ENCODE results near the gene ZNF501. TPM values are rescaled to one million over a fixed set of nuclear protein-coding genes. Genes with fewer than 3 reads are reported as not detected.

The ZNF501 gene
- 1.4 and 1.5 TPM in 2 replicates for total RNA-seq (2014; rRNA removed; shearing (Covaris generic))

DNA sequence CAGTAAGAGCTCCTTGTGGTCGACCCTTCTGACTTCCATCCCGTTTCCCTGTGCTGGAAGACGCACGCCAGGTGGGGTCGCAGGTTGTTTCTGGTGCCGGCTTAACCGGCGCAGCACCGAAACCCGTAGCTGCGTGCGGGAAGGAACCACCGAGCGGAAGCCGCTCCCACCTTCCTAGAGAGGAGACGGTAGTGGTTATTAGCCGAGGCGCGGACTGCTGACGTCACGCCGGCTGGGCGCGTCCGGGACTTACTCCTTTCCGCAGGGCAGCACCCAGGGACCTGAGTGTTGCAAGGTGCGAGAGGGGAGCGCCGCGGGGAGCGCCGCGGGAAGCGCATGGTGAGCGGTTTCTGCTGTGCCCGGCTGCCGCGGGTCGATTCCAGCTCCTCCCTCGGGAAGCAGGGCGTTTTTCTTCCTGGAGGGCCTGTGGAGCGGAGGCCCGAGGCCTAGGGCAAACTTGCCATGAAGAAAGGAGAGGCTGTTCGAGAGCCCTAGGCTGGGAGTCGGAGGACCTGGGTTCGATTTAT, at the start of gene ZNF501:
Gene ZNF501, plus strand, starts transcription at position 252 of the 527 bp plus-strand sequence. CDS start 4,787 bp downstream, outside the sequence.

DNA sequence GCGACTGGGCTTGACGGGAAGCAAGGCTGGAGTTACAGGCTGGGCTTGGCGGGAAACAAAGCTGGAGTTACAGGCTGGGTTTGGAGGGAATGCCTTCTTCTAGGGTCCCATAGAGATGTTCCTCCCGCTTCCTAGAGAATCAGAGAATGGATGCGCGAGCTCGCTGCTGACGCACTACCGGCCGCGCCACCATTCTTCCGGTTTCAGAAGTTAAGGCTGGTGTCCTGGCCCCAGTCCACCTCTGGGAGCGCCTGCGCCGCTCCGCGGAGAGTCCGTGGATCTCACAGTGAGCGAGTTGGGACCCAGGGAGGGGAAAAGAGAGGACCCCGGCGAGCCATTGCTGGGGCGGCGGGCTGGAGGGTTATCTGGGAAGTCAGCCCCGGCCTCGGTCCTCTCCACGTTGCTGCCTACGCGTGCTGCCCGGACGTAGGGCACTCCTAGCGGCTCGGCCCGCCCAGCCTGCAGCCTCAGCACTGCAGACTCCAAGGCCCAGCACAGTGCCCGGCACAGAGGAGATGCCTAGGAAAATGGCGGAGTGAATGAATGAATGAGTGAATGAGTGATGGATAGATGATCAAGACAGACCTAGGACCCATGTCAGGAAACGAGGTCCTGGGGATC, 16.9 kb upstream of the ZNF501 start, which contains the start of gene ZNF502:
Gene ZNF502, plus strand, starts transcription at position 206 of the 621 bp plus-strand sequence. CDS start 7,602 bp downstream, outside the sequence.

DNA sequence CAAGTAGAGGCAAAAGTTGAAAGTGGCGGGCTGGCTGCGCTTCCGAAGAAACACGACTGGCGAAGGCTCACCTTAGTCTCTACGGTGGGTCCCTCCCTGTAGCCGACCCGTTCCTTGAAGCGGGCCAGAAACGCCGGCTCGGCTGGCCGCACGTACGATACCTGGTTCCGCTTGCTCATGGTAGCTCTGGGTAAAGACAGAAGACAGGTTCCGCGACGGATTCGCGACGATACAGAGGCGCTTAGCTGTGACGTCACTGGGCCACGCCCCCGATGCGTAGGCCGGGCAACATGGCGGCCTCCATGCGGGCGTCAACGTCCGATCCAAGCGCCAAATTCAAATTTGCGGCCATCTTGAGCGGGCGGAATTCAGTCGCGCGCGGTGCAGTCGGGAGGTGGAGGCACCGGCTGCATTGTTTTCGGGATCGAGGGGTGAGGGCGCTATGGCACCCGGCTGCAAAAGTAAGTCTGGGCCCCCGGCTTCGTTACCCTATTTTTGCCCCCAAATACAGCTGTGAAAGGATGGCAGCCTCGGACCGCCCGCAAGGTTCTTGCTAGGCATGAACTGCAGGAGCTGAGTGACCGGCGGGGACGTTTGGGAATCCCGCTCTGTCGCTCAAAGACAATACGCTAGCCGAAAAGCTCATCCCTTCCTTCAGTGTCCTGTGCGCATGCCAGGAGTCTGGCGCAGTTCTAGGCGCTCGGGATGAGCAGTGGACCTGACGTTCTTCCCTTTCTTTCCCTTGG, 32.2 kb downstream of the ZNF501 start, which contains the start of the genes KIAA1143 and KIF15:
Gene KIAA1143, minus strand, starts transcription at position 196 of the 746 bp plus-strand sequence. Its CDS starts 17 bp downstream, at position 179.
Gene KIF15, plus strand, starts transcription at position 371 of the 746 bp plus-strand sequence. Its CDS starts 72 bp downstream, at position 443.

Other genes starting within 250 kb of the ZNF501 start
- not detected in 2 replicates for gene ZKSCAN7, start 174.4 kb upstream of the ZNF501 start, total RNA-seq (2014; rRNA removed; shearing (Covaris generic))
- 0.24 and 0.30 TPM in 2 replicates for gene ZNF660, start 144.7 kb upstream of the ZNF501 start, total RNA-seq (2014; rRNA removed; shearing (Covaris generic))
- gene ZNF197, start 104.6 kb upstream of the ZNF501 start, total RNA-seq (2014; rRNA removed; shearing (Covaris generic)) = 9.6 and 12.0 TPM in 2 replicates
- gene ZNF35, start 80.9 kb upstream of the ZNF501 start, total RNA-seq (2014; rRNA removed; shearing (Covaris generic)) = 9.9 and 15.7 TPM in 2 replicates
- 1.1 and 3.0 TPM in 2 replicates for gene ZNF502, start 17.0 kb upstream of the ZNF501 start, total RNA-seq (2014; rRNA removed; shearing (Covaris generic))
- 14.6 and 22.5 TPM in 2 replicates for gene KIAA1143, start 32.0 kb downstream of the ZNF501 start, total RNA-seq (2014; rRNA removed; shearing (Covaris generic))
- 25.1 and 33.3 TPM in 2 replicates for gene KIF15, start 32.2 kb downstream of the ZNF501 start, total RNA-seq (2014; rRNA removed; shearing (Covaris generic))
- gene TMEM42, start 132.3 kb downstream of the ZNF501 start, total RNA-seq (2014; rRNA removed; shearing (Covaris generic)) = 22.3 and 27.7 TPM in 2 replicates
- 0.80 TPM in 1 of 2 replicates, not detected in the other for gene TGM4, start 145.0 kb downstream of the ZNF501 start, total RNA-seq (2014; rRNA removed; shearing (Covaris generic))
- 48.3 and 51.1 TPM in 2 replicates for gene ZDHHC3, start 246.5 kb downstream of the ZNF501 start, total RNA-seq (2014; rRNA removed; shearing (Covaris generic))
- 67.9 and 69.1 TPM in 2 replicates for gene EXOSC7, start 246.6 kb downstream of the ZNF501 start, total RNA-seq (2014; rRNA removed; shearing (Covaris generic))